Measurements from ENCODE around the gene CEP164. TPM values are rescaled to one million over a fixed set of nuclear protein-coding genes. Genes with fewer than 3 reads are reported as not detected.
A peak's percentile ranks its signal among the peaks of the same experiment; 100 is the strongest.

The CEP164 gene
- total and polyA plus RNA-seq, 8 donors = 27.4 to 43.6 (median 33.5) TPM

DNA sequence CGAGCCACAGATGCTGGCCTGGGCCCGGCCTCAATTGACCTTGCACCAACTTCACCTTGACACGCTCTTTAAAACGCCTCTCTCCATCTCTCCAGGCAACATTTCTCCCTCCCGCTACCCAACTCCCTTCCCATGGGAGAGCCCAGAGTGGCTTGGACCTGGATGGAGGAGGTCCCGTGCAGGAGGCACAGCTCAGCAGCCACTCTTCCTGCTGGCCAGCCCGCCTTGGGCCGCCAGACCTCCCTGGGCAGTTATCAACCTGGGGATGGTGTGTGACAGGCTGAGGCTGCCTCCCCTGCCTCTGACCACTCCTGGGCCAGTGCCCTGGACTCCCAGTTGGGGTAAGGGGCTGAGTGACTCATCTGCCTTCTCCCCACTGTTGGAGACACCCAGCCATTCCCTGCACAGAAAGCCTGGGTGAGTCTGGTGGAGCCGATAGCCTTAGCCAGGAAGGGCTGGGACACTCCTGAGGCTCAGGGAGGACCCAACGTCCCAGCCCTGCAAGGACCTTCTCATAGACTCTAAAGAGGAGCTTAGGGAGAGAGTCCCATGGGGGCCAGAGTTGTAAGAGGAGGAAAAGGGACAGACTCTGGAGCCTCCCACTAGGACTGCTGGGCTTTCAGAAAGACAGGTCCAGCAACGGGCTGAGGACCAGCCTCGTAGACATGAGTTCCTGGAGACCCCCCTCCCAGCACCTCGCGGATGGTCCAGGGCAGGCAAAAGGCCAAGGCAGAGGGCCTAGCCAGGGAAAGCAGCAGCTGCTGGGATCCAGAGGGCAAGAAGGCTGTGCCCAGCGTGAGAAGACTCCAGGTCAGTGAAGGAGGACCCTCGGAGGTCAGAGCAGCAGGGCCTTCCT, 131.7 kb downstream of the CEP164 start:
- Histone ChIP-seq H3K4me3 (no peak overlapping the region), H3K4me1 (no peaks in the 10 kb centered on the region), H3K36me3 (no peaks in the 10 kb centered on the region), H3K27me3 (no peaks in the 10 kb centered on the region), H3K27ac (no peak overlapping the region), H3K9me3 (peaks cover 0 to 3% of the 10 kb centered on the region in 2 donors)
- DNase-seq (no peak), ATAC-seq (no peak)
- TF ChIP-seq CTCF (IDR thresholded peaks at IDR 0.05) = no peak
- intact Hi-C loops (cut with DNase I) = no loop called here

- DNase-seq (no peak), ATAC-seq (peak; percentile 50)
- Histone ChIP-seq H3K27me3 (no peaks in the 10 kb centered on the region), H3K27ac (no peak overlapping the region), H3K4me3 (no peak overlapping the region), H3K36me3 (no peaks in the 10 kb centered on the region), H3K4me1 (no peaks in the 10 kb centered on the region), H3K9me3 (no peaks in the 10 kb centered on the region)
- intact Hi-C loops (cut with DNase I) = no loop called here
- TF ChIP-seq CTCF (IDR thresholded peaks at IDR 0.05) = no peak
Observed at GRCh38 chr11:117459979-117460300, 132.3 kb downstream of the CEP164 start.

- ATAC-seq = no peak
- TF ChIP-seq CTCF (IDR thresholded peaks at IDR 0.05) = no peak
Observed at GRCh38 chr11:117461396-117462182, 133.9 kb downstream of the CEP164 start.

DNA sequence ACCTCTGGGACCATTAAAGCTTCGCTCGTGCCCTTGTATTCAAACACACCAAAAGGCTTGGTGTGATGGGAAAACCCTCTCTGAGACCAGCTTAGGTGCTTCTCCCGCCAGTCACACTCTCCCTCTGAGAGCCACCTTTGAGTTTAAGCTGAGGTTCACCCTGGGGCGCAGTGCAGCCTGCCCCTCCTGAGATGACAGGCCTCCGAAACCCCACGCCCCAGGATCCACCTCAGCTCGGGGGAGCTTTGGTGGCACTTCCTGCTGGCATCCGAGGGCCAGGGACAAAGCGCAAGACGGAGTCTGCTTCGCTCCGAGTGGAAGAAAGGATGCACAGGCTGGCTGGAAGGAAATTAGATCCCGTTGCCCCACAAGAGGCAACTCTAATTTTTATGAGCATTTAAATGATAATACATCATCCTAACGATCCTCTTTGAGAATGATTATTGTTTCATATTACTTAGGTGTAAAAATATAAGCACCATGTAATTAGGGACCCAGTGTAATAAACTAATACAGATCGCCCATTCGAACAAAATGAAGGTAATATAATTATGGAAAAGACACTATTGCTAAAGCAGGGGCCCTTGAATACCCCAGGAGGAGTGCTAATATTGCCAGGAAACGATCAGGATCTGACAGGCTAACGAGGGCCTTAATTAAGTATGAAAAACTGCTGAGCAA, 134.7 kb downstream of the CEP164 start:
- no peak for DNase-seq

More at GRCh38 chr11:117461396-117462182, 133.9 kb downstream of the CEP164 start:
- Histone ChIP-seq H3K27ac (no peak overlapping the region), H3K4me3 (no peak overlapping the region), H3K27me3 (no peaks in the 10 kb centered on the region), H3K4me1 (no peaks in the 10 kb centered on the region), H3K9me3 (no peaks in the 10 kb centered on the region), H3K36me3 (no peaks in the 10 kb centered on the region)
- no peak for DNase-seq
- intact Hi-C loops (cut with DNase I) = no loop called here

More for the DNA sequence above, 134.7 kb downstream of the CEP164 start:
- TF ChIP-seq CTCF (IDR thresholded peaks at IDR 0.05) = no peak
- Histone ChIP-seq H3K9me3 (no peaks in the 10 kb centered on the region), H3K27ac (no peak overlapping the region), H3K27me3 (no peaks in the 10 kb centered on the region), H3K4me1 (no peaks in the 10 kb centered on the region), H3K36me3 (no peaks in the 10 kb centered on the region), H3K4me3 (no peak overlapping the region)
- no peak for ATAC-seq
- intact Hi-C loops (cut with DNase I) = no loop called here
